GM06990 (cell line): ENCODE results near the gene PDE5A.
"Not testable (repeated sequence)": the region's sequence is repeated elsewhere in the genome, so short reads cannot be mapped to it uniquely, and the experiment has no call there.

Experiments
- DNase-seq: peaks from one replicate; pipeline ENCODE4 v3.0.0-alpha.2; 2011; ENCODE audit not compliant: insufficient read length; ENCODE audit errors: extremely low read depth
- H3K27me3 ChIP-seq: replicated peaks from 2 replicates; pipeline ENCODE4 v1.6.0; 2011; ENCODE audit warnings: low read length; ENCODE audit not compliant: control insufficient read depth, insufficient read depth
- H3K36me3 ChIP-seq: 2 replicates; pipeline ENCODE4 v1.5.1; 2011; ENCODE audit warnings: low read length; ENCODE audit not compliant: control insufficient read depth, insufficient read depth
- H3K4me3 ChIP-seq: replicated peaks from 2 replicates; pipeline ENCODE4 v1.5.1; 2011; ENCODE audit warnings: low read depth, mild to moderate bottlenecking, control low read depth, low read length
- CTCF ChIP-seq: IDR thresholded peaks from 2 replicates; pipeline ENCODE4 v1.5.1; 2011; ENCODE audit warnings: low read length, control low read depth, mild to moderate bottlenecking, inconsistent platforms; ENCODE audit not compliant: insufficient read depth, poor library complexity, severe bottlenecking

PDE5A gene

GRCh38 chr4:119471259-119471658 is 157.3 kb downstream of the PDE5A start:
- no peak overlapping the region for H3K4me3 ChIP-seq
- no peak for TF ChIP-seq CTCF

GRCh38 chr4:119470737-119471063 is 157.9 kb downstream of the PDE5A start:
- not testable (repeated sequence) for H3K4me3 ChIP-seq, DNase-seq, H3K36me3 ChIP-seq, H3K27me3 ChIP-seq

More at GRCh38 chr4:119471259-119471658, 157.3 kb downstream of the PDE5A start:
- no peaks in the 10 kb centered on the region for H3K27me3 ChIP-seq
- no peaks in the 10 kb centered on the region; the same call in none of the 2 replicates for H3K36me3 ChIP-seq
- no peak for DNase-seq

- DNase-seq, H3K36me3 ChIP-seq, H3K4me3 ChIP-seq, H3K27me3 ChIP-seq: not testable (repeated sequence)
Observed at GRCh38 chr4:119470021-119470736, 158.4 kb downstream of the PDE5A start.

- not testable (repeated sequence) for H3K36me3 ChIP-seq, H3K27me3 ChIP-seq, DNase-seq, H3K4me3 ChIP-seq
Observed at GRCh38 chr4:119469039-119469438, 159.6 kb downstream of the PDE5A start.

- not testable (repeated sequence) for H3K27me3 ChIP-seq, DNase-seq, H3K4me3 ChIP-seq, H3K36me3 ChIP-seq
Observed at GRCh38 chr4:119462733-119463132, 165.9 kb downstream of the PDE5A start.

- H3K27me3 ChIP-seq, DNase-seq, H3K36me3 ChIP-seq: not testable (repeated sequence)
- H3K4me3 ChIP-seq, result peak overlapping the region; percentile 57
Observed at GRCh38 chr4:119455734-119456133, 172.9 kb downstream of the PDE5A start.

- peak; percentile 31 for TF ChIP-seq CTCF
- not testable (repeated sequence) for H3K36me3 ChIP-seq, H3K27me3 ChIP-seq
- DNase-seq, result peak; percentile 98
- peak overlapping the region; percentile 73 for H3K4me3 ChIP-seq
Observed at GRCh38 chr4:119454491-119455270, 173.9 kb downstream of the PDE5A start.

GRCh38 chr4:119454151-119454490 is 174.5 kb downstream of the PDE5A start:
- not testable (repeated sequence) for H3K27me3 ChIP-seq, H3K36me3 ChIP-seq, DNase-seq
- peak overlapping the region; percentile 73 for H3K4me3 ChIP-seq

- not testable (repeated sequence) for DNase-seq, H3K36me3 ChIP-seq, H3K27me3 ChIP-seq, H3K4me3 ChIP-seq
Observed at GRCh38 chr4:119453286-119453685, 175.3 kb downstream of the PDE5A start.

GRCh38 chr4:119449851-119450250 is 178.8 kb downstream of the PDE5A start:
- H3K36me3 ChIP-seq, DNase-seq, H3K27me3 ChIP-seq, H3K4me3 ChIP-seq: not testable (repeated sequence)
